HTERT RPE-1 (cell line): ENCODE data around the gene LRP1B.

Experiments
- in situ Hi-C: fragments of 300-500 bp; cut with MboI; formaldehyde crosslinking; loops from 4 replicates; pipeline ENCODE4 v1.14.3; 2020; ENCODE audit warnings: low sequenced_read_pairs

The LRP1B gene

DNA sequence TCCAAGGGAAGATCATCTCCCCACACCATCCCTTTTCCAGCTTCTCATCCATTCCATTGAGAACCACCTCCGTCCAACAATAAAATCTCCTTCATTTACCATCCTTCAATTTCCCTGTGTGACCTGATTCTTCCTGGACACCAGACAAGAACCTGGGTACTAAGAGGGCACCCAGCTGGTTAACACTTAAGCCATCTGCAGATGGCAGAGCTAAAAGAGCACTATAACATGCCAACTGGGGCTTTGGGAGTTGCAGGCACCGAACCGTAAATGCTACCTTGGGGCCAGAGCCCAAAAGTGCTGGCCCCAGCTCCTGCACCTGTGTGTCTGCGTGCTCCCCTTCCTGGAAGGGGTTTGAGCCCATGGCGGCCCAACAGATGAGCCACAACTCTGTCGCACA, 655.0 kb downstream of the LRP1B start:
- in situ Hi-C loops: no loop called here

GRCh38 chr2:141468761-141469160, 662.1 kb downstream of the LRP1B start:
- in situ Hi-C loops: no loop called here

GRCh38 chr2:141467331-141467730, 663.5 kb downstream of the LRP1B start:
- in situ Hi-C loops: no loop called here

DNA sequence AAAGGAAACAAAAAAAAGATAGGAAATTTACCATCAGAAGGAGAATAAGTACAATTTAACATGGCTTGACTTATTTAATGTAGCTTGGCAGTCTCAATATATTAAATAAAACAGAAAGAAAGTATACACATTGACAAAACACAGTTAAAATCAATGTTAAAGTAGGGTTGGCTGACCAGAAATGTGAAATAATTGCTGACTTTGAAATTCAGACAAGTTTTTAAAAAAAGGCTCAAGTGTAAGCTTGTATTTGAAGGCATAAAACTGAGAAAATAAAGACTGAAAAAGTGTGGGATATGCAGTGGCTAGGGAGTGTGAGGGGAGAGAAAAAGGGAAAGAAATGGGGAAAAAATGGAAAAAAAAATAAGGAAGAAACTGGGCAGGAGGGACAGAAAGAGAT, 665.8 kb downstream of the LRP1B start:
- in situ Hi-C loops: no loop called here

- in situ Hi-C loops: no loop called here
Observed at GRCh38 chr2:141458351-141458750, 672.5 kb downstream of the LRP1B start.

GRCh38 chr2:141455877-141456276, 674.9 kb downstream of the LRP1B start:
- in situ Hi-C loops: no loop called here

DNA sequence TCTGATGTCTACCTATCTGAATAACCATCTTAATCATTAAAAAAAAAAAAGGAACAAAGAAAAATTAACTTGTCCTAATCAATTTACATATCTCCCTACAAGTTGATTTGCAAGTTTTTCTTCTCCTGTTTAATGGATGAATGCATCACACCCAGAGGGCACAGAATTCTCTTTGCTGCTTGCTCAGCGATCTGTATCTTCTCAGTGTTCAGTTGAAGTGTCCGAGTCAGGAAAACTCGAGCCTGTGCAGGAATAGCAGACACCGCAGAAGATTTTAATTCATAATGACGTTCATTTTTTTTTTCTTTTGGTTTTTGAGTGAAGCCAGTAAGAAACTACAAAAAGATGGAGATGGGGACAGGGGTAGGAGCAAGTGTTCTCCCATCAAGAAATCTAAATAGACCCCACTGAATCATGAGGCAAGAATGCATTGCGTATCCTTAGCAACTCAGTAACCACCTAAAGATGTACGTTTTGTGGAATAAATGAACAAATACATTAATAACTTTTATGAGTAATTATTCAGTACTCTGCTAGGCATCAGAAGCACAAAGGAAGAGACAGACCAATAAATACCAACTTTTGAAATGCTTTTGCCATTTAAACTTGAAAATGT, 675.5 kb downstream of the LRP1B start:
- in situ Hi-C loops: no loop called here

- in situ Hi-C loops: no loop called here
Observed at GRCh38 chr2:141440072-141440635, 690.7 kb downstream of the LRP1B start.

DNA sequence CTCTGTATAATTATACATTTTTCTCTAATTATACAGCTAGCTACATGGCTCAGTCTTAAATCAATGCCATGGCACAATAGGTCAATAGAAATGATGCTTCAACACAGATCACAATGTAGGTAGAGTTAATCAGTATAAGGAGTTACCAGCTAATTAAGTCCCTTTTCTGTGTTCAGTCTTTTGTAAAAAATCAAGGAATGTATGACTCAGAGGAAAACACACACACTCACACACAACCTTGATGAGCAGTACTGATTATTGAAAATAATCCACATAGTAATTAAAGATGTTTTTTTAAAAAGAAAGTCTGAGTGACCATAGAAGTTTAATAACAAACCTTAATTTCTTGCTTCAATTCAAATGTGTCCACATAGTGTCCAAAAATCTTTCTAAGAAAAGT, 691.3 kb downstream of the LRP1B start:
- in situ Hi-C loops: no loop called here

GRCh38 chr2:141438536-141438935, 692.3 kb downstream of the LRP1B start:
- in situ Hi-C loops: no loop called here

- in situ Hi-C loops: no loop called here
Observed at GRCh38 chr2:141437521-141437920, 693.3 kb downstream of the LRP1B start.

GRCh38 chr2:141423124-141423523, 707.7 kb downstream of the LRP1B start:
- in situ Hi-C loops: no loop called here

GRCh38 chr2:141417246-141417797, 713.5 kb downstream of the LRP1B start:
- in situ Hi-C loops: no loop called here

DNA sequence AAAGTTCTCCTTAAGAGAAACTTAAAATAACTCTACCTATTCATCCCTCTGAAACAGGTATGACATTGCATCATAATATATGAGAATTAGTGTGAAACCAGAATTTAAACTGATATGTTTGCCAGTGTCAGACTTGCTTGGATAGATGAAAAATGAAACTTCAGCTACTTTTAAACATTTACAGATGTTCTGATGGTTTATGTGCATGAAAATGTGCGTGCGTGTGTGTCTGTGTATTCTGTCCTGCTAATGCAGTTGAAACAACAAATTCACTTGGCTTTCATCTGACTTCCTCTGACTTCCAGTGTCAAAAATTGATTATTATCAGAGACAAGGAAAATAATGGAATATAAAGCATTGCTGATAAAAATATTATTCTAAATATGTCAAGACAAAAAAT, 719.4 kb downstream of the LRP1B start:
- in situ Hi-C loops: no loop called here

DNA sequence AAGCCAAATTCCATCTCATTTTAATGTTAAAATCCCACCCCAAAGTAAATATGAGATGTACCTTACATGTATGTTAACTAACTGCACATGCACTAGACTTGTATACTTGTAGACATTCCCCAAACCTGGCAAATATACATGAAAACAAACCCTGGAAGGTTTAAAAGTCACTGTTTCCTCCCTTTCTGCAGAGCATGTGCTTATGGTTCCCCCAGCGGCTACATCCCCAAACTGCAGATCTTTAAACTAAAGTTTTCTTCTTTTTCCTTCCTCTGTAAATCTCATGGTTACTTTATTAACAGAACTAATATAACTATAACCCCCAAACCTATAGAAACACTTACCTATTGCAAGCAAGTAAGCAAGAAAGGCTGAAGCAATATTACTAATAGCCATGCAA, 731.5 kb downstream of the LRP1B start:
- in situ Hi-C loops: no loop called here

DNA sequence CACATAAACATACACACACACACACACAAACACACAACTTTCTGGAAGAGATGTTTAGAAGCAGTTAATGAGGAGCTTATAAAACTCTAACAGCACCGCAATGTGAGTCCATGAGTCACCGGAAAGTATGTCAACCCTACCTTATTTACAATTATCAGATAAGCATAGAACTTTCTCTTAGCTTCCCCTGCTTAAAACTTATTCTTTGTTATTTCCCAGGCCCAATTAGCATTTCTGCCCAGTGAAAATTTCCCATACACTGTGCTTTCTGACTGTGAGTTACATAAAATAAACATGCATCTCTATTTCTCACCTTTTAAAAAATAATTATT, 737.6 kb downstream of the LRP1B start:
- in situ Hi-C loops: no loop called here

DNA sequence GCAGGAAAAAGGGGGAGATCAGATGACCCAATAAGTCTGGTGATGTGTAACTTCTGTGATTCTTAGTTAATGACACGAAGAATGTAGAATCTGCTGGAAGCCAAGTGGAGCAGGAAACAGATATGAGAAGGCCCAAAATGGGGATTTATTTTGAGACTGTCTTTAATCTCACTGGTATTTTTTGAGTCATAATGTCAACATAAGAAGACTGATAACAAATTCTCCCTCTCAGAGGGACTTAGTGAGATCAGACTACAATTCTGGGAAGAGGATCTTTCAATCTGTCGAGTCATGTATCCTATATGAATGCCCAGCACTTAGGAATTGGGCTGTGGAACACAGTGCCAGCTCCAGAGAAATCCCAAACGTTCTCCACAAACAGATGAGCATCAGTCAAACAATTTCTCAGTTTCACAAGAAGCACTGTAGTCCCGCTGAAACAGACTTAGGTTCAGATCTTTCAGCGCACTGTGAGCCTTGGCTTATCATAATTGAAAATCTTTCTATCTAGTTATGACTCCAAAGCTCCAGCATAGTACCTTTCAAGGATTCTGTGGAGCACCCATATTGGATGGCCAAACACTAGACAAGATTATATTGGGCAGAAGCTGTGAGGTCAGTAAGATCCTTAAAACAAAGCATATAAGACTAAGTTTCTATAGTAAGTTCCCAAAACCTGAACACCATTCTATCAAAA, 738.2 kb downstream of the LRP1B start:
- in situ Hi-C loops: no loop called here

GRCh38 chr2:141386168-141386567, 744.6 kb downstream of the LRP1B start:
- in situ Hi-C loops: no loop called here

- in situ Hi-C loops: no loop called here
Observed at GRCh38 chr2:141384676-141385075, 746.1 kb downstream of the LRP1B start.

- in situ Hi-C loops: no loop called here
Observed at GRCh38 chr2:141381946-141382345, 748.9 kb downstream of the LRP1B start.

DNA sequence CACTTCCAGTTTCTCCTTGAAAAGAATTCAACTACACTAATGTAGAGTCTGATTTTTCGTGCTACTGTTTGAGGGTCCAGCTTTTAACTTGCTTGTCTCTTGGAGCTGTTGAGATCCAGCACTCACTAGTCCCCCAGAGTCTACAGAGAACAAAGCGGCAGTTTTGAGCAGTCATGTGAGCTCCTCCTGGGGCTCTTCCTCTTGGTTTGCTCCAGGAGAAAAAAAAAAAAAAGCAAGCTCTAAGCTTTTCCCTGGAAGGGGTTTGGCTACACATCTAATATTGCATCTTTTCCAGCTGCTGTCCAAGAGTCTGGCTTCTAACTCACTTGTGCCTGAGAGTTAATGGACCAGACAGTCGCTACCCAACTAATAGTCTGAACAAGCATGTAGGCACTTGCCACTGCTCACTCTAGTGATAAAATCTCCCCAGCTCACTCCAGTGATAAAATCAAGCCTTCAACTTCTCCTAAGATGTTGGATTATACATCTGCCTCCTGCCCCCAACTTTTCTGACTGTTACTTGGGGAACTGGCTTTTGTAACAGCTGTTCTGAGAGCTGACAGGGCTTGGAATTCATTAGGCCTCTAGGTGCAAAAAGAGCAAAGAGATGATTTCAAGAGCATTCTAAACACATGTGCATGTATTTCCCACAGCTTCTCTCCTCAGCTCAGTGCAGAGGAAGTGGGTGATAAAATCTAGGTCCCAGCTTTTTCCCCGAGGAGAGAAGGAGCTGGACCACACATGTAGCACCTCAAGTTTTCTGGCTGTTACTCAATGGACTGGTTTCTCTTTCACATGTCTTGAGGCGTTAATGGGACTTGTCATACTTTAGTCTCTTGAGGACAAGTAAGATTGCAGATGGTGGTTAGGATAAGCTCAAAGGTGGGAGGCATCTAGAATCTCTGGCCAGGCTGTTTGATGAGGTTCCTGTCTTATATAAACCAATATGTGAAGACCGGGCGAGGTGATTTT, 750.5 kb downstream of the LRP1B start:
- in situ Hi-C loops: no loop called here
